ENCODE results near the gene AP1G1. TPM values are rescaled to one million over a fixed set of nuclear protein-coding genes. Genes with fewer than 3 reads are reported as not detected.

AP1G1 gene
- total RNA-seq, 2 experiments from 2014 or later = 56.4 to 59.3 TPM

Other genes starting within 250 kb of the AP1G1 start
- not detected for gene TAT, start 231.7 kb downstream of the AP1G1 start, total RNA-seq
- gene MARVELD3, start 182.7 kb downstream of the AP1G1 start, total RNA-seq = not detected
- gene PHLPP2, start 84.1 kb downstream of the AP1G1 start, total RNA-seq = 1 to 10 TPM; 6.0 to 6.9 TPM
- gene ATXN1L, start 37.1 kb upstream of the AP1G1 start, total RNA-seq = 10 to 100 TPM; 11.3 to 11.9 TPM
- gene ZNF821, start 75.3 kb upstream of the AP1G1 start, total RNA-seq = 1 to 10 TPM; 5.9 TPM
- gene IST1, start 86.7 kb upstream of the AP1G1 start, total RNA-seq = 100 to 1,000 TPM; 196 to 203 TPM
- gene PKD1L3, start 191.6 kb upstream of the AP1G1 start, total RNA-seq = not detected
- 10 to 100 TPM; 18.3 to 19.9 TPM for gene DHODH, start 199.9 kb upstream of the AP1G1 start, total RNA-seq
- not detected for gene HP, start 245.7 kb upstream of the AP1G1 start, total RNA-seq